ENCODE data around the gene CDH1. TPM values are rescaled to one million over a fixed set of nuclear protein-coding genes. Genes with fewer than 3 reads are reported as not detected.

CDH1 gene
- total and polyA plus RNA-seq, 9 donors, result 0.83 to 23.8 (median 1.1) TPM

DNA sequence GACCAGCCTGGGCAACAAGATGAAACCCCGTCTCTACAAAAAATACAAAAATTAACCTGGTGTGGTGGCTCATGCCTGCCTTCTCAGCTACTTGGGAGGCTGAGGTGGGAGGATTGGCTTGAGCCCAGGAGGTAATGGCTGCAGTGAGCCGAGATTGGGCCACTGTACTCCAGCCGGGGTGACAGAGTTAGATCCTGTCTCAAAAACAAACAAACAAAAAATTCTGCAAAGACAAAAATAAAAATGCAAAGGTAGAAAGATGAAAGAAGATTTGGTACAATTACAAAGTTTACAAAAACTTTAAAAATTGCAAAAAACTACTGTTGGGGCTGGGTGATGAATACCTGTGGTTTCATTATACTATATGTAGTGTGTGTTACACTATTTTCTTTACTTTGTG is 5.5 kb upstream of the CDH1 start:
- H3K9me3 ChIP-seq (replicated peaks; ENCODE audit: control insufficient read depth, low read depth, low read length), result no peaks in the 10 kb centered on the region
- peaks cover 3% of the 10 kb centered on the region for H3K4me1 ChIP-seq (ENCODE audit: control insufficient read depth, insufficient read depth, low read length)
- no CpG with 5 or more reads among the region's 3 CpGs for WGBS (ENCODE audit: insufficient coverage)
- peaks cover 39% of the 10 kb centered on the region for H3K27me3 ChIP-seq (ENCODE audit: control insufficient read depth, insufficient read depth, low read length)
- H3K27ac ChIP-seq (ENCODE audit: low read length), result no peak overlapping the region
- H3K36me3 ChIP-seq (ENCODE audit: control insufficient read depth, insufficient read depth, low read length), result no peaks in the 10 kb centered on the region
- DNase-seq, result no peak
- H3K4me3 ChIP-seq (ENCODE audit: low read length), result no peak overlapping the region

DNA sequence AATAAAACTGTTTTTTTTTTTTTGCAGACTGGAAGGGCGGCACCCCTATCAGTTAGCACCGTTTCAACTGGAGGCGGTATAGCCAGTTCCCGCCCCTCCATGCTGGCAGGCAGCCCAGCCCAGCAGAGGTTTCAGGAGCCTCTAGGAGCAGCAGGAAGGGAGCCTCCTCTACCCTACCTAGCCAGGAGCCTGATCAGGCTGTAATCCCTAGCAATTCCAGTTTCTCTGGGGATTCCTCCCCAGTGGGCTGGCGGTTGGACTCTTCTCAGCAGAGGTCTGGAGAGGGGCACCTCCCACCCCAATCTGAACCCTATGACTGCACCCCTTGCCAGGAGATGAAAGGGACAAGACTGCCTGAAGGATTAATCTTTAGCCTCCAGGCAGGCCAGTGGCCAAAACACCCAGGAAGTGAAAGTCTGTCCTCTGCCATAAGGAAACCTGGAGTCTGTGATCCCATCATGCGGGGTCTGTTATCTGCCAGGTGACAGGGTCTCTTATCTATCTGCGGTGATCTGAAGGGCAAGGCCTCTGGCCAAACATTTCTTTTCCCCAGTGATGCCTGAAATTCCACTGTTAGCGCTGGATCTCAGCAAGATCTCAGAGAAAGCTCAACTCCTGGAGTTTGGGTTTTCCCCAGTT is 4.9 kb upstream of the CDH1 start:
- H3K36me3 ChIP-seq (ENCODE audit: control insufficient read depth, insufficient read depth, low read length), result no peaks in the 10 kb centered on the region
- H3K27me3 ChIP-seq (ENCODE audit: control insufficient read depth, insufficient read depth, low read length), result peaks cover 42% of the 10 kb centered on the region
- no peak overlapping the region for H3K27ac ChIP-seq (ENCODE audit: low read length)
- no peak for DNase-seq
- no peak overlapping the region for H3K4me3 ChIP-seq (ENCODE audit: low read length)
- H3K9me3 ChIP-seq (replicated peaks; ENCODE audit: control insufficient read depth, low read depth, low read length), result no peaks in the 10 kb centered on the region
- 19% methylated on average over 5 of the region's 8 CpGs for WGBS (ENCODE audit: insufficient coverage)
- H3K4me1 ChIP-seq (ENCODE audit: control insufficient read depth, insufficient read depth, low read length), result peaks cover 6% of the 10 kb centered on the region

DNA sequence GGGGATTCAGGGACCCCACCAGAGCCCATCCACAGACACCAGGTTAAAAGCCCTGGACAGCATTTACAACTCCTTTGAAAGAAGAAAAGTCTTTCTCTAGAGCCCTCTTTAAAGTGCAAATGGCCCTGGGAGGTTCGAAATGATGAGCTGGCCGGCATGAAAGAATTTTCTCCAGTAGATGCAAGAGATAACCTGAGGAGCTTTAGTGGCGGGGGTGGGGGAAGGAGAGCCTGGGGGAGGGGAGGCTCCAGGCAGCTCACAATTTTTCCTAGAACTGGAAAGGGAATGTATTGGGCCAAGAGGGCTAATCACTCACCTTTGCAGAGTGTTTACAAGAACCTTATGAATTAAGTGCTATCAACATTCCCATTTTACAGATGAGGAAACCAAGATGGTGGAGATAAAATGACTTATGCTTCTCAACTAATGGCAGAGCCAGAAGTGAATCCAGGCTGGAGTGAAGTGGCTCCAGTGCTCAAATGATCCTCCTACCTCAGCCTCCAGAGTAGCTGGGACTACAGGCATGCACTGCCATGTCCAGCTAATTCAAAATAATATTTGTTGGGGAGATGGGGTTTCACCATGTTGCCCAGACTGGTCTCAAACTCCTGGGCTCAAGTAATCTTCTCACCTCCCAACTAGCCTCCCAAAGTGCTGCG is 4.2 kb upstream of the CDH1 start:
- Histone ChIP-seq H3K27me3 (ENCODE audit: control insufficient read depth, insufficient read depth, low read length) (peaks cover 49% of the 10 kb centered on the region), H3K36me3 (ENCODE audit: control insufficient read depth, insufficient read depth, low read length) (no peaks in the 10 kb centered on the region), H3K9me3 (replicated peaks; ENCODE audit: control insufficient read depth, low read depth, low read length) (no peaks in the 10 kb centered on the region), H3K4me1 (ENCODE audit: control insufficient read depth, insufficient read depth, low read length) (peaks cover 12% of the 10 kb centered on the region), H3K27ac (ENCODE audit: low read length) (no peak overlapping the region), H3K4me3 (ENCODE audit: low read length) (no peak overlapping the region)
- WGBS (ENCODE audit: insufficient coverage), result 20% methylated on average over 1 of the region's 4 CpGs
- DNase-seq, result no peak

DNA sequence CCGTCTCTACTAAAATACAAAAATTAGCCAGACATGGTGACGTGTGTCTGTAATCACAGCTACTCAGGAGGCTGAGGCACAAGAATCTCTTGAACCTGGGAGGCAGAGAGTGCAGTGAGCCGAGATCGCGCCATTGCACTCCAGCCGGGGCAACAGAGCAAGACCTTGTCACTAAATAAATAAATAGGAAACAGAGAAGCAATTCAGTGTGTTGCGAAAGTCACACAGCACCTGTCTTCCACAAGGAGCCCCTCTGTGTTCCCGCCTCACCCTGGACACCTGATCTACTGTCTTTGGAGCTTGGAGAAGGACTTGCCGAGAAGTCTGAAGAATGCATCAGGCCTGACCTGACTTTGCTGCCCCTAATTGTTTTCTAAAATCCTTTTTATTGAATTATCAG is 3.5 kb upstream of the CDH1 start:
- Histone ChIP-seq H3K27ac (ENCODE audit: low read length) (no peak overlapping the region), H3K27me3 (ENCODE audit: control insufficient read depth, insufficient read depth, low read length) (peaks cover 56% of the 10 kb centered on the region), H3K4me3 (ENCODE audit: low read length) (no peak overlapping the region), H3K36me3 (ENCODE audit: control insufficient read depth, insufficient read depth, low read length) (no peaks in the 10 kb centered on the region), H3K4me1 (ENCODE audit: control insufficient read depth, insufficient read depth, low read length) (peaks cover 16% of the 10 kb centered on the region), H3K9me3 (replicated peaks; ENCODE audit: control insufficient read depth, low read depth, low read length) (no peaks in the 10 kb centered on the region)
- no peak for DNase-seq
- 73% methylated on average over 3 of the region's 9 CpGs for whole genome bisulfite sequencing (ENCODE audit: insufficient coverage)

DNA sequence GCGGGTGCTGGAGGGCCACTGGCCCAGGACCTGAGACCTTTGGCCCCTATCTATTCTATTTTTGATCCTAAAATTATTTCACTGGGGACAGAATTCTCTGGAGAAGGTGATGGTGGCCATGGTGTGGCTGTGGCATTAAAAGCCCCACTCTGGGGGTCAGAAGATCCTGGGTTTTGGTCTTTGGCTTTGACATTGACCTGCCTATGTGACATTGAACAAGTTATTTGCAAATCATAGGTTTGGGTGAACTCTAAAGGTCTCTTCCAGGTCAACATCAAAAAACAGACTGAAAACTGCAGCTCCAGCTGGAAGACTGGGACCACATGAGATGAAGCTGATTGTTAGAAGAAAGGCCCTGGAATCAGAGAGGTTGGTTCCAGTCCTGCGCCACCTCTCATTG is 2.3 kb upstream of the CDH1 start:
- no peak for DNase-seq
- H3K27me3 ChIP-seq (ENCODE audit: control insufficient read depth, insufficient read depth, low read length), result peaks cover 61% of the 10 kb centered on the region
- H3K4me1 ChIP-seq (ENCODE audit: control insufficient read depth, insufficient read depth, low read length), result peaks cover 16% of the 10 kb centered on the region
- H3K27ac ChIP-seq (ENCODE audit: low read length), result no peak overlapping the region
- H3K9me3 ChIP-seq (replicated peaks; ENCODE audit: control insufficient read depth, low read depth, low read length), result no peaks in the 10 kb centered on the region
- H3K4me3 ChIP-seq (ENCODE audit: low read length), result no peak overlapping the region
- no peaks in the 10 kb centered on the region for H3K36me3 ChIP-seq (ENCODE audit: control insufficient read depth, insufficient read depth, low read length)
- WGBS (ENCODE audit: insufficient coverage), result no CpG with 5 or more reads among the region's 2 CpGs

DNA sequence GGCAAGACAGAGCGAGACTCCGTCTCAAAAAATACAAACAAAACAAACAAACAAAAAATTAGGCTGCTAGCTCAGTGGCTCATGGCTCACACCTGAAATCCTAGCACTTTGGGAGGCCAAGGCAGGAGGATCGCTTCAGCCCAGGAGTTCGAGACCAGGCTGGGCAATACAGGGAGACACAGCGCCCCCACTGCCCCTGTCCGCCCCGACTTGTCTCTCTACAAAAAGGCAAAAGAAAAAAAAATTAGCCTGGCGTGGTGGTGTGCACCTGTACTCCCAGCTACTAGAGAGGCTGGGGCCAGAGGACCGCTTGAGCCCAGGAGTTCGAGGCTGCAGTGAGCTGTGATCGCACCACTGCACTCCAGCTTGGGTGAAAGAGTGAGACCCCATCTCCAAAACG is 531 bp upstream of the CDH1 start:
- no peaks in the 10 kb centered on the region for H3K36me3 ChIP-seq (ENCODE audit: control insufficient read depth, insufficient read depth, low read length)
- H3K27me3 ChIP-seq (ENCODE audit: control insufficient read depth, insufficient read depth, low read length), result peaks cover 60% of the 10 kb centered on the region
- 91% methylated on average over 3 of the region's 12 CpGs for WGBS (ENCODE audit: insufficient coverage)
- H3K4me3 ChIP-seq (ENCODE audit: low read length), result no peak overlapping the region
- H3K4me1 ChIP-seq (ENCODE audit: control insufficient read depth, insufficient read depth, low read length), result peaks cover 19% of the 10 kb centered on the region
- DNase-seq, result no peak
- H3K27ac ChIP-seq (ENCODE audit: low read length), result no peak overlapping the region
- no peaks in the 10 kb centered on the region for H3K9me3 ChIP-seq (replicated peaks; ENCODE audit: control insufficient read depth, low read depth, low read length)

DNA sequence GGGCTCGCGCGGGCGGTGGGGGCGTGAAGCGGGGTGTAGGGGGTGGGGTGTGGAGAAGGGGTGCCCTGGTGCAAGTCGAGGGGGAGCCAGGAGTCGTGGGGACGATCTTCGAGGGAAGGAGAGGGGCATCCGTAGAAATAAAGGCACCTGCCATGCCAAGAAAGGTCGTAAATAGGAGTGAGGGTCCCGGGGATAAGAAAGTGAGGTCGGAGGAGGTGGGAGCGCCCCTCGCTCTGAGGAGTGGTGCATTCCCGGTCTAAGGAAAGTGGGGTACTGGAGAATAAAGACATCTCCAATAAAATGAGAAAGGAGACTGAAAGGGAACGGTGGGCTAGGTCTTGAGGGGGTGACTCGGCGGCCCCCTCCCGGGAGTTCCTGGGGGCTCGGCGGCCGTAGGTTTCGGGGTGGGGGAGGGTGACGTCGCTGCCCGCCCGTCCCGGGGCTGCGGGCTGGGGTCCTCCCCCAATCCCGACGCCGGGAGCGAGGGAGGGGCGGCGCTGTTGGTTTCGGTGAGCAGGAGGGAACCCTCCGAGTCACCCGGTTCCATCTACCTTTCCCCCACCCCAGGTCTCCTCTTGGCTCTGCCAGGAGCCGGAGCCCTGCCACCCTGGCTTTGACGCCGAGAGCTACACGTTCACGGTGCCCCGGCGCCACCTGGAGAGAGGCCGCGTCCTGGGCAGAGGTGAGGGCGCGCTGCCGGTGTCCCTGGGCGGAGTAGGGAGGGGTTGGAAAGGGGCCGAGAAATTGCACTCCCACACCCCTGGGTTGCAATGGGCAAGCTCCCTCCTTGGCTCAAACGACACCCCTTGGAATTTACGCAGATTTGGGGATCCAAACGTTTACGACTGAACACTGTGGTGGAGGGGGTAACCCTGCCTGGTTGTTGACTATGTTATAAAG is 888 bp downstream of the CDH1 start:
- no peak for DNase-seq
- no peak overlapping the region for H3K4me3 ChIP-seq (ENCODE audit: low read length)
- 3% methylated on average over 45 of the region's 58 CpGs for WGBS (ENCODE audit: insufficient coverage)
- peaks cover 51% of the 10 kb centered on the region for H3K27me3 ChIP-seq (ENCODE audit: control insufficient read depth, insufficient read depth, low read length)
- H3K27ac ChIP-seq (ENCODE audit: low read length), result no peak overlapping the region
- H3K4me1 ChIP-seq (ENCODE audit: control insufficient read depth, insufficient read depth, low read length), result peaks cover 19% of the 10 kb centered on the region
- no peaks in the 10 kb centered on the region for H3K36me3 ChIP-seq (ENCODE audit: control insufficient read depth, insufficient read depth, low read length)
- H3K9me3 ChIP-seq (replicated peaks; ENCODE audit: control insufficient read depth, low read depth, low read length), result no peaks in the 10 kb centered on the region

DNA sequence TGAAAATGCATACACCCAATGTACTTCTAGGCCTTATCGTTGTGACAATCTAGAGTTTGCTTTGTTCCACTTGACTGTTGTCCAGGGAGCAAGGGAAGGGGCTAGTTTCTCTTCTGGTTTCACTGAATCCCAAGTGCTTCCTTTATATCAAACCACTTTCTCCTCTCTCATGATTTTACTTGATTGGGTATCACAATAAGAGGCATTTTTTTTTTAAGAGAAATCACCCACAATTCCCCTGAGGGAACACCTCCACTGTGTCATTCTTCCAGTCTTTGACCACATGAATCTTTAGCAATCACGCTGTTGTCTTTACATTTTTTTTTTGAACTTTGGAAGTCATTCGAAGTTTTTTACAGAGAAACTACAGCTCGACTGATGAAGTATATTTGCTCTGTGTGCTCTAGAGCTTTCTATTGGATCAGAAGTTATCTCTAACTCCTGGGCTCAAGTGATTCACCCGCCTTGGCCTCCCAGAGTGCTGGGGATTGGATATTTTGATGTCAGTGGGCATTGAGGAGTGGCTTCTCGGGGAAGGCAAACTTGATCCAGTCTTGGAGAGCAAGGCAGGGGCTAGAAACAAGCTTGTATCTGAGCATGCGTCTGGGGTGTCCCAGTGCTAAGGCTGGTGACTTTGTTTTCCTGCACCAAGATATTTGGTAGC is 3.0 kb downstream of the CDH1 start:
- Histone ChIP-seq H3K27ac (ENCODE audit: low read length) (no peak overlapping the region), H3K36me3 (ENCODE audit: control insufficient read depth, insufficient read depth, low read length) (no peaks in the 10 kb centered on the region), H3K9me3 (replicated peaks; ENCODE audit: control insufficient read depth, low read depth, low read length) (no peaks in the 10 kb centered on the region), H3K4me1 (ENCODE audit: control insufficient read depth, insufficient read depth, low read length) (peaks cover 19% of the 10 kb centered on the region), H3K4me3 (ENCODE audit: low read length) (no peak overlapping the region), H3K27me3 (ENCODE audit: control insufficient read depth, insufficient read depth, low read length) (peaks cover 37% of the 10 kb centered on the region)
- 78% methylated on average over 3 of the region's 7 CpGs for WGBS (ENCODE audit: insufficient coverage)
- no peak for DNase-seq

DNA sequence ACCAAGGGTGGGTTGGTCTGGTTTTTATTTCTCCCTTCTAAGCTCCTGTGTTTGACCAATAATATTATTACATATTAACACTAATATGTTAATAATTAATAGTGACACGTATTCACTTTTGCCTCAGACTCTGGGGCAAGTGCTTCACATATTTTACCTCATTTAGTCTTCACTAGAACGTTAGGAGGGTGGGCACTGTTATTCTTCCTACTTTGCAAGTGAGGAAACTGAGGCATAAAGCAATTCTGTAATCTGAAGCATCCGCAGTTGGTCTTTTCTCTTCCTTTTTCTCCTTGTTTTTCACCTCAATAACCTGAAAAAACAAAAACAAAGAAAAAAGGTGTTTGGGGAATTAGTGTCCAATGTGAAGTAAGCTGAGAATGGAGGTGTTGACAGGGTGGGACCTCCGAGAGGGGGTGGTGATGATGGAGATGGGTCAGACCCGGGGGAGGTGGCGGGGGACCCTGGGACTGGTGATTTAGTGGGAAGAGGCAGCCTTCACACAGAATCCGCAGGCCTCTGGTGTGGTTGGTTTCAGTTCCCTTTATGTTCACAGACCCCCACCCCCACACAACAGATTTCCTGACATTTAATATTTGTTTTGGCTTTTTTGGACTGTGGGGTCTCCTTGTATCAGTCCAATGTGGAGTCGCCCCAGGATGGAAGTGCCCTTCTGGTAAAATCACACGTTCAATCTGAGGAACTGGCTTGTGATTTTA is 3.7 kb downstream of the CDH1 start:
- no peak overlapping the region for H3K4me3 ChIP-seq (ENCODE audit: low read length)
- no peak overlapping the region for H3K27ac ChIP-seq (ENCODE audit: low read length)
- H3K9me3 ChIP-seq (replicated peaks; ENCODE audit: control insufficient read depth, low read depth, low read length), result no peaks in the 10 kb centered on the region
- DNase-seq, result no peak
- H3K27me3 ChIP-seq (ENCODE audit: control insufficient read depth, insufficient read depth, low read length), result peaks cover 32% of the 10 kb centered on the region
- peaks cover 19% of the 10 kb centered on the region for H3K4me1 ChIP-seq (ENCODE audit: control insufficient read depth, insufficient read depth, low read length)
- WGBS (ENCODE audit: insufficient coverage), result 44% methylated on average over 3 of the region's 9 CpGs
- no peaks in the 10 kb centered on the region for H3K36me3 ChIP-seq (ENCODE audit: control insufficient read depth, insufficient read depth, low read length)

All from muscle of leg (tissue), 11 donors.